Natural killer cell treated with Interleukin-12 subunit alpha and Interleukin-12 subunit beta and Interleukin-15 and Interleukin-18, amount 100 ng/mL, for 72 hours (primary cell): ENCODE data around the gene TDG. TPM values are rescaled to one million over a fixed set of nuclear protein-coding genes. Genes with fewer than 3 reads are reported as not detected.

Source experiments
- ATAC-seq, 2 donors: fragments of 150-1000 bp; cut with Tn5 transposase in 1 of 2; sonication (Bioruptor Pico), chemical (Tn5 transposase) in 1 of 2; 2 replicates each; pipeline ENCODE4 v1.10.0; 2021
- DNase-seq: peaks from one replicate; pipeline ENCODE4 v3.0.0; 2022; ENCODE audit warnings: low spot score
- H3K27ac Mint-ChIP-seq, 2 donors: 1 replicate in 1 of 2; 2 replicates in 1 of 2; pipeline ENCODE4 v1.8.0; 2022; ENCODE audit warnings: mixed read lengths in 2 of 2, mild to moderate bottlenecking in 1 of 2, moderate library complexity in 1 of 2
- H3K27me3 Mint-ChIP-seq, 2 donors: 1 replicate in 1 of 2; 2 replicates in 1 of 2; pipeline ENCODE4 v1.8.0; 2022; ENCODE audit warnings: mixed read lengths in 2 of 2
- H3K36me3 Mint-ChIP-seq: one replicate; pipeline ENCODE4 v1.8.0; 2022; ENCODE audit warnings: mixed read lengths
- H3K4me1 Mint-ChIP-seq, 2 donors: 1 replicate in 1 of 2; 2 replicates in 1 of 2; pipeline ENCODE4 v1.8.0; 2022; ENCODE audit warnings: low read depth in 2 of 2, mixed read lengths in 2 of 2, mild to moderate bottlenecking in 1 of 2
- H3K4me3 Mint-ChIP-seq: one replicate; pipeline ENCODE4 v1.8.0; 2022; ENCODE audit warnings: mixed read lengths
- H3K9me3 Mint-ChIP-seq: 2 replicates; pipeline ENCODE4 v1.8.0; 2022; ENCODE audit warnings: mixed read lengths
- total RNA-seq, 2 donors: library from RNA; stranded (reverse); gene quantifications; one replicate each; pipeline ENCODE4 v1.2.3, GENCODE V29; 2022

TDG gene
- 10 to 100 TPM; 50.8 to 55.2 TPM for total RNA-seq

GRCh38 chr12:103965590-103966504 lies at the start of gene TDG:
Gene TDG, plus strand, starts transcription at chr12:103965872. Its CDS starts 166 bp downstream, at chr12:103966038.
- H3K4me3 Mint-ChIP-seq: peak within 1 kb of the TSS; percentile 87
- DNase-seq: peak; percentile 99
- peak within 1 kb of the TSS; percentile 96 to 98 for H3K27ac Mint-ChIP-seq
- peaks cover 33 to 35% of the 10 kb centered on the region in 2 donors for H3K4me1 Mint-ChIP-seq
- peak; percentile 99 for ATAC-seq
- H3K36me3 Mint-ChIP-seq: peaks cover 7% of the 10 kb centered on the region
- no peaks in the 10 kb centered on the region for H3K27me3 Mint-ChIP-seq
- H3K9me3 Mint-ChIP-seq: no peaks in the 10 kb centered on the region

- no peak for ATAC-seq
- Mint-ChIP-seq H3K4me1 (no peaks in the 10 kb centered on the region), H3K27ac (no peak overlapping the region), H3K27me3 (peaks cover 7 to 11% of the 10 kb centered on the region in 2 donors), H3K4me3 (no peak overlapping the region), H3K36me3 (peaks cover 7% of the 10 kb centered on the region), H3K9me3 (peaks cover 2% of the 10 kb centered on the region)
- DNase-seq: no peak
Observed at GRCh38 chr12:103917873-103918272, 47.8 kb upstream of the TDG start.

GRCh38 chr12:103924761-103925641 lies 40.7 kb upstream of the TDG start:
- no peak for DNase-seq
- no peaks in the 10 kb centered on the region for H3K36me3 Mint-ChIP-seq
- H3K9me3 Mint-ChIP-seq: no peaks in the 10 kb centered on the region
- peak overlapping the region; percentile 36 to 59 for H3K27ac Mint-ChIP-seq
- peak in 1 of 2 donors; percentile 48 for ATAC-seq
- no peaks in the 10 kb centered on the region for H3K27me3 Mint-ChIP-seq
- H3K4me1 Mint-ChIP-seq: peaks cover 27 to 33% of the 10 kb centered on the region in 2 donors
- H3K4me3 Mint-ChIP-seq: peak overlapping the region; percentile 72

GRCh38 chr12:103928682-103929045 lies 37.0 kb upstream of the TDG start:
- no peak for DNase-seq
- Mint-ChIP-seq H3K4me1 (peaks cover 50 to 58% of the 10 kb centered on the region in 2 donors), H3K9me3 (no peaks in the 10 kb centered on the region), H3K27me3 (no peaks in the 10 kb centered on the region), H3K27ac (peak overlapping the region; percentile 86 to 99), H3K4me3 (peak overlapping the region; percentile 90), H3K36me3 (peaks cover 22% of the 10 kb centered on the region)
- ATAC-seq: no peak

GRCh38 chr12:103929046-103929783 lies 36.5 kb upstream of the TDG start:
- H3K36me3 Mint-ChIP-seq: peaks cover 25% of the 10 kb centered on the region
- peak; percentile 87 for DNase-seq
- H3K4me3 Mint-ChIP-seq: peak overlapping the region; percentile 90
- ATAC-seq: peak; percentile 59 to 74
- H3K27me3 Mint-ChIP-seq: no peaks in the 10 kb centered on the region
- no peaks in the 10 kb centered on the region for H3K9me3 Mint-ChIP-seq
- peak overlapping the region; percentile 86 to 99 for H3K27ac Mint-ChIP-seq
- H3K4me1 Mint-ChIP-seq: peaks cover 52 to 63% of the 10 kb centered on the region in 2 donors

- Mint-ChIP-seq H3K9me3 (no peaks in the 10 kb centered on the region), H3K4me3 (peak overlapping the region; percentile 90), H3K4me1 (peaks cover 54 to 67% of the 10 kb centered on the region in 2 donors), H3K27ac (peak overlapping the region; percentile 86 to 99), H3K36me3 (peaks cover 28% of the 10 kb centered on the region), H3K27me3 (no peaks in the 10 kb centered on the region)
- ATAC-seq: no peak
- DNase-seq: no peak
Observed at GRCh38 chr12:103929784-103930033, 36.0 kb upstream of the TDG start.

- Mint-ChIP-seq H3K4me1 (peaks cover 53 to 67% of the 10 kb centered on the region in 2 donors), H3K36me3 (peaks cover 33% of the 10 kb centered on the region), H3K27ac (peak within 1 kb of the TSS; percentile 86 to 99), H3K4me3 (peak within 1 kb of the TSS; percentile 90), H3K9me3 (no peaks in the 10 kb centered on the region), H3K27me3 (no peaks in the 10 kb centered on the region)
- ATAC-seq: peak; percentile 91 to 94
- peak; percentile 100 for DNase-seq
Observed at GRCh38 chr12:103930034-103930786, 35.5 kb upstream of the TDG start, which contains the start of gene HSP90B1. Gene HSP90B1, plus strand, starts transcription at chr12:103930410. Its CDS starts 106 bp downstream, at chr12:103930516.

- ATAC-seq: no peak
- Mint-ChIP-seq H3K27me3 (no peaks in the 10 kb centered on the region), H3K4me3 (peak overlapping the region; percentile 90), H3K4me1 (peaks cover 56 to 70% of the 10 kb centered on the region in 2 donors), H3K9me3 (no peaks in the 10 kb centered on the region), H3K36me3 (peaks cover 41% of the 10 kb centered on the region), H3K27ac (peak overlapping the region; percentile 86 to 99)
- no peak for DNase-seq
Observed at GRCh38 chr12:103930787-103931735, 34.6 kb upstream of the TDG start.

- H3K4me3 Mint-ChIP-seq: peak overlapping the region; percentile 90
- peak overlapping the region in 1 of 2 donors; percentile 86 for H3K27ac Mint-ChIP-seq
- H3K4me1 Mint-ChIP-seq: peaks cover 53 to 66% of the 10 kb centered on the region in 2 donors
- DNase-seq (no peak), ATAC-seq (no peak)
- H3K27me3 Mint-ChIP-seq: no peaks in the 10 kb centered on the region
- no peaks in the 10 kb centered on the region for H3K9me3 Mint-ChIP-seq
- peaks cover 45% of the 10 kb centered on the region for H3K36me3 Mint-ChIP-seq
Observed at GRCh38 chr12:103933237-103933636, 32.4 kb upstream of the TDG start.

GRCh38 chr12:103936679-103937078 lies 29.0 kb upstream of the TDG start:
- H3K27ac Mint-ChIP-seq: no peak overlapping the region
- peaks cover 34 to 48% of the 10 kb centered on the region in 2 donors for H3K4me1 Mint-ChIP-seq
- DNase-seq (no peak), ATAC-seq (no peak)
- no peaks in the 10 kb centered on the region for H3K27me3 Mint-ChIP-seq
- no peaks in the 10 kb centered on the region for H3K9me3 Mint-ChIP-seq
- peaks cover 54% of the 10 kb centered on the region for H3K36me3 Mint-ChIP-seq
- peak overlapping the region; percentile 15 for H3K4me3 Mint-ChIP-seq

- no peaks in the 10 kb centered on the region for H3K9me3 Mint-ChIP-seq
- H3K27ac Mint-ChIP-seq: peak overlapping the region in 1 of 2 donors; percentile 78
- DNase-seq (no peak), ATAC-seq (no peak)
- H3K36me3 Mint-ChIP-seq: peaks cover 80% of the 10 kb centered on the region
- no peak overlapping the region for H3K4me3 Mint-ChIP-seq
- peaks cover 19 to 31% of the 10 kb centered on the region in 2 donors for H3K4me1 Mint-ChIP-seq
- no peaks in the 10 kb centered on the region for H3K27me3 Mint-ChIP-seq
Observed at GRCh38 chr12:103944964-103945363, 20.7 kb upstream of the TDG start.
